MM.1S (cell line): ENCODE measurements around the gene ARHGEF10L.

ENCODE experiments used
- EZH2 ChIP-seq: fragments of 300-600 bp; sonication (generic); optimal IDR thresholded peaks from 2 replicates; pipeline ENCODE3; 2017; ENCODE audit warnings: low read depth, mild to moderate bottlenecking, antibody characterized with exemption, low read length, mixed read lengths
- EZH2phosphoT487 ChIP-seq: fragments of 300-600 bp; sonication (generic); IDR thresholded peaks from 2 replicates; pipeline ENCODE4 v1.6.1; 2018; ENCODE audit warnings: antibody characterized with exemption, low read length
- TF ChIP-seq, protein P1 (sequence below): fragments of 300-600 bp; sonication (generic); IDR thresholded peaks from 2 replicates; pipeline ENCODE4 v1.5.1; 2016; ENCODE audit warnings: antibody characterized with exemption, low read length, mixed read lengths

DNA sequence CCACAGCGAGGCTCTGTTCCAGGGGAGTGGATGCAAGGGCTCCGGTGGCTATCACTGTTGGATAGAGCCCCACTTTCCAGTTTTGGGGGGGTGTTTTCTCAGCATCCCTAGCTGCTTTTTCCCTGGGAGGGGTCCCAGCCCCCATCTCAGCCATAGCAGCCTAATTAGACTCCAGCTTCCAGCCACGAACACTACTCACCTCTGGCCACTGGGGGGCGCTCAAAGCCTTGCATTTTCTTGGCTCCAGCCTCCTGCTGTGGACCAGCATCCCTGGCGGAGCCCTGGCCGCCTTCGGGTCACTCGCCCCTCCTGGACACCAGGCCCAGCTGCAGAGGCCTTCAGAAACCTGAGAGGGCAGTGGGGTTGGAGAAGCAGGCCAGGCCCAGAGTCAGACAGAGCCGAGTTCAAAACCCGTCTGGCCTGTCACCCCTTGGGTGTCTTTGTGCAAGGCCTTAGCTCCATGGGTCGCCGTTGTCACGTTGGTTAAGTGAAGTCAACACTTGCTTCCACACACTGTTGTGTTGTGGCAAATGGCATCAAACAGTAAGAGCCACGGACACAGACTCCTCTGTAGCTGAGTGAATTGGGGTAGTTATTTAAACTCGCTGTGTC is 122.2 kb downstream of the ARHGEF10L start:
- no peak for TF ChIP-seq EZH2
- TF ChIP-seq, protein P1, sequence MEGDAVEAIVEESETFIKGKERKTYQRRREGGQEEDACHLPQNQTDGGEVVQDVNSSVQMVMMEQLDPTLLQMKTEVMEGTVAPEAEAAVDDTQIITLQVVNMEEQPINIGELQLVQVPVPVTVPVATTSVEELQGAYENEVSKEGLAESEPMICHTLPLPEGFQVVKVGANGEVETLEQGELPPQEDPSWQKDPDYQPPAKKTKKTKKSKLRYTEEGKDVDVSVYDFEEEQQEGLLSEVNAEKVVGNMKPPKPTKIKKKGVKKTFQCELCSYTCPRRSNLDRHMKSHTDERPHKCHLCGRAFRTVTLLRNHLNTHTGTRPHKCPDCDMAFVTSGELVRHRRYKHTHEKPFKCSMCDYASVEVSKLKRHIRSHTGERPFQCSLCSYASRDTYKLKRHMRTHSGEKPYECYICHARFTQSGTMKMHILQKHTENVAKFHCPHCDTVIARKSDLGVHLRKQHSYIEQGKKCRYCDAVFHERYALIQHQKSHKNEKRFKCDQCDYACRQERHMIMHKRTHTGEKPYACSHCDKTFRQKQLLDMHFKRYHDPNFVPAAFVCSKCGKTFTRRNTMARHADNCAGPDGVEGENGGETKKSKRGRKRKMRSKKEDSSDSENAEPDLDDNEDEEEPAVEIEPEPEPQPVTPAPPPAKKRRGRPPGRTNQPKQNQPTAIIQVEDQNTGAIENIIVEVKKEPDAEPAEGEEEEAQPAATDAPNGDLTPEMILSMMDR, result peak; percentile 84
- TF ChIP-seq EZH2phosphoT487, result no peak
